Measurements from ENCODE around the gene DLL1.

- TF ChIP-seq POLR2A (IDR thresholded peaks at IDR 0.05) (no peak), CTCF (IDR thresholded peaks at IDR 0.05) (no peak)
Measured at GRCh38 chr6:170257376-170257775, 33.5 kb downstream of the DLL1 start.
